AG09309 (cell line): ENCODE results near the gene RCOR2.

ENCODE experiments used
- DNase-seq: peaks from one replicate; pipeline ENCODE4 v3.0.0-alpha.2; 2010; ENCODE audit warnings: low read depth
- H3K4me3 ChIP-seq: 2 replicates; pipeline ENCODE4 v1.5.1; 2011; ENCODE audit warnings: mild to moderate bottlenecking, low read depth, low read length, moderate library complexity; ENCODE audit not compliant: control insufficient read depth
- CTCF ChIP-seq: IDR thresholded peaks from 2 replicates; pipeline ENCODE4 v1.5.1; 2011; ENCODE audit warnings: mild to moderate bottlenecking, low read depth, low read length, inconsistent platforms; ENCODE audit not compliant: insufficient read depth, control insufficient read depth; ENCODE audit errors: missing control alignments

The RCOR2 gene

GRCh38 chr11:63951779-63952536, 35.0 kb upstream of the RCOR2 start:
- DNase-seq: no peak

GRCh38 chr11:63945477-63946163, 28.7 kb upstream of the RCOR2 start:
- peak; percentile 68 for TF ChIP-seq CTCF
- H3K4me3 ChIP-seq: no peak overlapping the region
- peak; percentile 39 for DNase-seq

More at GRCh38 chr11:63951779-63952536, 35.0 kb upstream of the RCOR2 start:
- TF ChIP-seq CTCF: no peak
- no peak overlapping the region for H3K4me3 ChIP-seq

GRCh38 chr11:63944987-63945386, 28.0 kb upstream of the RCOR2 start:
- no peak for TF ChIP-seq CTCF
- H3K4me3 ChIP-seq: no peak overlapping the region
- DNase-seq: no peak

- no peak overlapping the region for H3K4me3 ChIP-seq
- no peak for TF ChIP-seq CTCF
- no peak for DNase-seq
These were observed 25.8 kb upstream of the RCOR2 start for GRCh38 chr11:63942803-63943202.

- TF ChIP-seq CTCF: no peak
- H3K4me3 ChIP-seq: no peak overlapping the region
- DNase-seq: no peak
These were observed 24.9 kb upstream of the RCOR2 start for GRCh38 chr11:63941901-63942300.

GRCh38 chr11:63940786-63941185, 23.8 kb upstream of the RCOR2 start:
- no peak for TF ChIP-seq CTCF
- no peak for DNase-seq
- H3K4me3 ChIP-seq: no peak overlapping the region
